HTERT RPE-1 (cell line): ENCODE results near the gene ALG12.

Experiments
- in situ Hi-C: fragments of 300-500 bp; cut with MboI; formaldehyde crosslinking; loops from 4 replicates; pipeline ENCODE4 v1.14.3; 2020; ENCODE audit warnings: low sequenced_read_pairs

Gene ALG12

DNA sequence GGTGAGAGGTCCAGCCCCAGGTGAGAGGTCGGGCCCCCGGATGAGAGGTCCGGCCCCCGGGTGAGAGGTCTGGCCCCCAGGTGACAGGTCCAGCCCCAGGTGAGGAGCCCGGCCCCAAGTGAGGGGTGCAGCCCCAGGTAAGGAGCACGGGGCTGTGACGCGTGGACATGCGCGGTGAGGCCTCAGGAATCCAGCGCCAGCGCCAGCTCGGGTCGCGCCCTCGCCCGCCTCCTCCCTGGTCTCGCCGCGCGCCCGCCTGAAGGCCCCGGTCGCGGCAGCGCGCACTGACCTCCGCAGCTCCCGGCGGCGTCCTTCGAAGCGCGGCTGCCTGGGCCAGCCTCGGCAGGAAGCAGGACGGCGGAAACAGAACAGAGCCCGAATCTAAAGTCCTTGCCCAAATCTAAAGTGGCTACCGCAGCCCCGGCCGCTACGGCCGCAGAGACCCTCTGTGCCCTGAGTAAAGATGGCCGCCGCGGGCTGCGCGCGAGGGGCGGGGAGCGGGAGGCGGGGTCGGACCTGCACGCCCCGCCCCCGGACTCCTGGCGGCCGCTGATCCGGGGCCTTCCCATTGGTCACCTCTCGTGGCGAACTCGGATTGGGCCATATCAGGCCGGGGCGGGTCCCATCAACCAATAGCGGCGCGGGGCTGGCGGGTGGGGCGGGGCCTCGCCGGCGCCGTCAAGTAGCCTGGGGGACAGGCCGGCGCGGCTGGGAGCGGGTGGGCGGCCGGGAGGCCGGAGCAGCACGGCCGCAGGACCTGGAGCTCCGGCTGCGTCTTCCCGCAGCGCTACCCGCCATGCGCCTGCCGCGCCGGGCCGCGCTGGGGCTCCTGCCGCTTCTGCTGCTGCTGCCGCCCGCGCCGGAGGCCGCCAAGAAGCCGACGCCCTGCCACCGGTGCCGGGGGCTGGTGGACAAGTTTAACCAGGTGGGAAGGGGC is at the start of gene ALG12, which contains the start of gene CRELD2:
Gene ALG12, minus strand, starts transcription at position 465 of the 937 bp plus-strand sequence. CDS start 4,673 bp downstream, outside the sequence.
Gene CRELD2, plus strand, starts transcription at position 661 of the 937 bp plus-strand sequence. Its CDS starts 136 bp downstream, at position 797.
- in situ Hi-C loops, result no loop called here

DNA sequence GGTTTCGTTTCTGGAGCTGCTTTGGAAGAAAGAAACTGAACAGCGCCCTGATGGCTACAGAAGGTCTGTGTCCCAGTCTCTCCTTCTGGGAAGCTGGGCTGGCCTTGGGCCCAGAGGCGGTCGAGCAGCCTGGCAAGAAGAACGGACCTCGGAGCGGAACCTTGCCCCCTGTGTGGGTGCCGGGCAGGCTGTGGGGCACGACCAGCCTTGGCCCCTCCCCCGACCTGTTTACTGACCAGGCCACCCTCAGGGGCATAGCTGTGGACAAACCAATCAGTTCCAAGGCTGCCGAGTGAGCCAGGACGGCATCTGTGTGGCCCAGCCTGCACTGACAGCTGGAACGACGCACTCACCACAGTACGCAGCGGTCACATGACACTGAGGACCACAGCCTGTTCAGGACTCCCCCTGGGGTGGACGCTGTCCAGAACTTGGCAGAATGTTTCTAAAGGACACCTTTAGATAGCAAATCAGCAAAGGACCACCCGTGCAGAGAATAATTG is 49.5 kb upstream of the ALG12 start:
- in situ Hi-C loops, result no loop called here

GRCh38 chr22:49966774-49967705 is 48.8 kb upstream of the ALG12 start:
- in situ Hi-C loops, result no loop called here

GRCh38 chr22:49966041-49966773 is 48.0 kb upstream of the ALG12 start:
- in situ Hi-C loops, result no loop called here

- in situ Hi-C loops, result no loop called here
Measured at GRCh38 chr22:49965091-49966040, 47.1 kb upstream of the ALG12 start.

- in situ Hi-C loops, result no loop called here
Measured at GRCh38 chr22:49964136-49965090, 46.2 kb upstream of the ALG12 start.

DNA sequence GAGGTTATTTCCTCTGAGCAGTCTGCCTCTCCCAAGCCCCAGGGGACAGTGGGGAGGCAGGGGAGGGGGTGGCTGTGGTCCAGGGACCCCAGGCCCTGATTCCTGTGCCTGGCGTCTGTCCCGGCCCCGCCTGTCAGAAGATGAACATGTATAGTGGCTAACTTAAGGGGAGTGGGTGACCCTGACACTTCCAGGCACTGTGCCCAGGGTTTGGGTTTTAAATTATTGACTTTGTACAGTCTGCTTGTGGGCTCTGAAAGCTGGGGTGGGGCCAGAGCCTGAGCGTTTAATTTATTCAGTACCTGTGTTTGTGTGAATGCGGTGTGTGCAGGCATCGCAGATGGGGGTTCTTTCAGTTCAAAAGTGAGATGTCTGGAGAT is 45.4 kb upstream of the ALG12 start:
- in situ Hi-C loops, result no loop called here

DNA sequence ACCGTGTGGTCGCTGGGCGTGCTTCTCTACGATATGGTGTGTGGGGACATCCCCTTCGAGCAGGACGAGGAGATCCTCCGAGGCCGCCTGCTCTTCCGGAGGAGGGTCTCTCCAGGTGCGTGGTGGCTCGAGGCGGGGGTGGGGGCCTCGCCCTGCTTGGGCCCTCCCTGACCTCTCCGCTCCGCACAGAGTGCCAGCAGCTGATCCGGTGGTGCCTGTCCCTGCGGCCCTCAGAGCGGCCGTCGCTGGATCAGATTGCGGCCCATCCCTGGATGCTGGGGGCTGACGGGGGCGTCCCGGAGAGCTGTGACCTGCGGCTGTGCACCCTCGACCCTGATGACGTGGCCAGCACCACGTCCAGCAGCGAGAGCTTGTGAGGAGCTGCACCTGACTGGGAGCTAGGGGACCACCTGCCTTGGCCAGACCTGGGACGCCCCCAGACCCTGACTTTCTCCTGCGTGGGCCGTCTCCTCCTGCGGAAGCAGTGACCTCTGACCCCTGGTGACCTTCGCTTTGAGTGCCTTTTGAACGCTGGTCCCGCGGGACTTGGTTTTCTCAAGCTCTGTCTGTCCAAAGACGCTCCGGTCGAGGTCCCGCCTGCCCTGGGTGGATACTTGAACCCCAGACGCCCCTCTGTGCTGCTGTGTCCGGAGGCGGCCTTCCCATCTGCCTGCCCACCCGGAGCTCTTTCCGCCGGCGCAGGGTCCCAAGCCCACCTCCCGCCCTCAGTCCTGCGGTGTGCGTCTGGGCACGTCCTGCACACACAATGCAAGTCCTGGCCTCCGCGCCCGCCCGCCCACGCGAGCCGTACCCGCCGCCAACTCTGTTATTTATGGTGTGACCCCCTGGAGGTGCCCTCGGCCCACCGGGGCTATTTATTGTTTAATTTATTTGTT is 44.8 kb upstream of the ALG12 start:
- in situ Hi-C loops, result no loop called here

- in situ Hi-C loops, result no loop called here
Measured at GRCh38 chr22:49962012-49962750, 43.9 kb upstream of the ALG12 start.

DNA sequence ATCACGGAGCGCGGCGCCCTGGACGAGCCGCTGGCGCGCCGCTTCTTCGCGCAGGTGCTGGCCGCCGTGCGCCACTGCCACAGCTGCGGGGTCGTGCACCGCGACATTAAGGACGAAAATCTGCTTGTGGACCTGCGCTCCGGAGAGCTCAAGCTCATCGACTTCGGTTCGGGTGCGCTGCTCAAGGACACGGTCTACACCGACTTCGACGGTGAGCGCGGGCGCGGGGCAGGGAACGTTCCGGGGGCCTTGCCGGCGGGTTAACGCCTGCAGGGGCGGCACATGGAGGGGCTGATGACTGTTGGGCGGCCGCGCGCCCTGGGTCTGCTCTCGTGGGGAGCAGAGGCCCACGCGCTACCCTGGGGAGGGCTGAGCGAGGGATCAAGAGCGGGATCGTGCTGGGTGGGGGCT is 43.4 kb upstream of the ALG12 start:
- in situ Hi-C loops, result no loop called here

GRCh38 chr22:49961005-49961600 is 42.9 kb upstream of the ALG12 start:
- in situ Hi-C loops, result no loop called here

DNA sequence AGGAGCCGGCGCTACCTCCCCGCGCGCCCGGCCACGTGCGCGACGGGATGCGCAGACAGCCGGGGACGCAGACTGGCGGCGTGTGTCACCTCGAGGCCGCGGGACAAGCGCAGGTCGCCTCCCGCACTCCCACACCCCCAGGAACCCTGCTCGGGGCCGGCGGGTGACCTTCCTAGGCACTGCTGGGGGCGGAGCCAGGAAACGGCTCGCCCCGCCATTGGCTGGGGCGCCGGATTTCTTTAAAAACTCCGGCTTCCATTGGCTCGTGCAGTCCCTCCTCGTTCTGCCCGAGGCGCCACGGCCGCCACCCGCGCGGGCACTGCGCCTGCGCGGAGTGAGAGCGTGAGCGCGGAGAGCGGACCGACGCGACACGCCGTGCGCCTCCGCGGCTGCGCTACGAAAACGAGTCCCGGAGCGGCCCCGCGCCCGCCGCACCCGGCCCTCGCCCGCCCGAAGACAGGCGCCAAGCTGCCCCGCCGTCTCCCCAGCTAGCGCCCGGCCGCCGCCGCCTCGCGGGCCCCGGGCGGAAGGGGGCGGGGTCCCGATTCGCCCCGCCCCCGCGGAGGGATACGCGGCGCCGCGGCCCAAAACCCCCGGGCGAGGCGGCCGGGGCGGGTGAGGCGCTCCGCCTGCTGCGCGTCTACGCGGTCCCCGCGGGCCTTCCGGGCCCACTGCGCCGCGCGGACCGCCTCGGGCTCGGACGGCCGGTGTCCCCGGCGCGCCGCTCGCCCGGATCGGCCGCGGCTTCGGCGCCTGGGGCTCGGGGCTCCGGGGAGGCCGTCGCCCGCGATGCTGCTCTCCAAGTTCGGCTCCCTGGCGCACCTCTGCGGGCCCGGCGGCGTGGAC is 42.1 kb upstream of the ALG12 start, which contains the start of gene PIM3:
Gene PIM3, plus strand, starts transcription at position 614 of the 846 bp plus-strand sequence. Its CDS starts 176 bp downstream, at position 790.
- in situ Hi-C loops, result no loop called here

- in situ Hi-C loops, result no loop called here
Measured at GRCh38 chr22:49959782-49960158, 41.5 kb upstream of the ALG12 start.

- in situ Hi-C loops, result no loop called here
Measured at GRCh38 chr22:49958931-49959781, 40.9 kb upstream of the ALG12 start.
